Gastrocnemius medialis (tissue), 4 donors: ENCODE measurements around the gene MYL3. TPM values are rescaled to one million over a fixed set of nuclear protein-coding genes. Genes with fewer than 3 reads are reported as not detected.

ENCODE experiments used
- ATAC-seq, 2 donors: fragments of 150-250 bp; one replicate each; pipeline ENCODE4 v1.9.1; 2016
- DNase-seq, 2 donors: peaks; one replicate each; pipeline ENCODE4 v3.0.0-alpha.2; 2019
- H3K27ac ChIP-seq, 4 donors: fragments of 200-600 bp; sonication (generic); 1 replicate in 1 of 4; 2 replicates in 3 of 4; pipeline ENCODE4 v1.5.1; 2016 to 2018; ENCODE audit warnings: mild to moderate bottlenecking in 2 of 4, moderate library complexity in 1 of 4
- H3K27me3 ChIP-seq, 3 donors: fragments of 200-600 bp; sonication (generic) in 2 of 3; 1 replicate in 1 of 3; 2 replicates in 2 of 3; pipeline versions ENCODE4 v1.5.1 to v1.6.0; 2016 to 2019; ENCODE audit warnings: mild to moderate bottlenecking in 1 of 3, moderate library complexity in 1 of 3
- H3K36me3 ChIP-seq, 2 donors: fragments of 200-600 bp; sonication (generic) in 1 of 2; one replicate each; pipeline ENCODE4 v1.5.1; 2017 to 2018
- H3K4me1 ChIP-seq, 2 donors: fragments of 200-600 bp; sonication (generic) in 1 of 2; one replicate each; pipeline ENCODE4 v1.5.1; 2016 to 2017; ENCODE audit warnings: mild to moderate bottlenecking in 2 of 2
- H3K4me3 ChIP-seq, 4 donors: fragments of 200-600 bp; sonication (generic) in 3 of 4; 1 replicate in 1 of 4; 2 replicates in 3 of 4; pipeline ENCODE4 v1.5.1; 2016 to 2019; ENCODE audit warnings: mild to moderate bottlenecking in 2 of 4
- H3K9me3 ChIP-seq, 3 donors: fragments of 200-600 bp; sonication (generic) in 2 of 3; 1 replicate in 1 of 3; 2 replicates in 2 of 3; pipeline ENCODE4 v1.5.1; 2016 to 2019
- POLR2A ChIP-seq, 2 donors: fragments of 450-650 bp; IDR thresholded peaks; one replicate each; pipeline ENCODE4 v1.6.1; 2017; ENCODE audit warnings: antibody characterized with exemption in 2 of 2, mild to moderate bottlenecking in 2 of 2, moderate library complexity in 2 of 2
- in situ Hi-C, 4 donors: fragments of 200-750 bp; cut with MboI; loops; one replicate each; pipeline versions ENCODE4 v1.15.0 to v1.8.0; 2017; ENCODE audit warnings: low sequenced_read_pairs in 4 of 4
- intact Hi-C: fragments of 100-400 bp; cut with DNase I; formaldehyde crosslinking; loops from one replicate; pipeline ENCODE4 v1.15.1; 2023; ENCODE audit warnings: low total_unique reads
- total RNA-seq, 4 donors: library from RNA; depleted of rRNA; stranded (reverse); fragments of >200 nt; gene quantifications; one replicate each; pipeline versions ENCODE4 v1.1.0 to v1.2.3, GENCODE V29; 2016
- TF ChIP-seq, protein P1 (sequence below), 5 experiments: fragments of 450-650 bp in 3 of 5; fragments of 200-600 bp in 2 of 5; sonication (generic) in 2 of 5; IDR thresholded peaks in 4 of 5; conservative IDR thresholded peaks in 1 of 5; 1 replicate in 4 of 5; 2 replicates in 1 of 5; pipeline ENCODE4 v1.5.1; 2016 to 2019; ENCODE audit warnings: antibody characterized with exemption in 5 of 5, mild to moderate bottlenecking in 3 of 5, moderate library complexity in 3 of 5

The MYL3 gene
- total RNA-seq, 4 donors from 2014 or later, result 42.5 to 544 (median 281) TPM

DNA sequence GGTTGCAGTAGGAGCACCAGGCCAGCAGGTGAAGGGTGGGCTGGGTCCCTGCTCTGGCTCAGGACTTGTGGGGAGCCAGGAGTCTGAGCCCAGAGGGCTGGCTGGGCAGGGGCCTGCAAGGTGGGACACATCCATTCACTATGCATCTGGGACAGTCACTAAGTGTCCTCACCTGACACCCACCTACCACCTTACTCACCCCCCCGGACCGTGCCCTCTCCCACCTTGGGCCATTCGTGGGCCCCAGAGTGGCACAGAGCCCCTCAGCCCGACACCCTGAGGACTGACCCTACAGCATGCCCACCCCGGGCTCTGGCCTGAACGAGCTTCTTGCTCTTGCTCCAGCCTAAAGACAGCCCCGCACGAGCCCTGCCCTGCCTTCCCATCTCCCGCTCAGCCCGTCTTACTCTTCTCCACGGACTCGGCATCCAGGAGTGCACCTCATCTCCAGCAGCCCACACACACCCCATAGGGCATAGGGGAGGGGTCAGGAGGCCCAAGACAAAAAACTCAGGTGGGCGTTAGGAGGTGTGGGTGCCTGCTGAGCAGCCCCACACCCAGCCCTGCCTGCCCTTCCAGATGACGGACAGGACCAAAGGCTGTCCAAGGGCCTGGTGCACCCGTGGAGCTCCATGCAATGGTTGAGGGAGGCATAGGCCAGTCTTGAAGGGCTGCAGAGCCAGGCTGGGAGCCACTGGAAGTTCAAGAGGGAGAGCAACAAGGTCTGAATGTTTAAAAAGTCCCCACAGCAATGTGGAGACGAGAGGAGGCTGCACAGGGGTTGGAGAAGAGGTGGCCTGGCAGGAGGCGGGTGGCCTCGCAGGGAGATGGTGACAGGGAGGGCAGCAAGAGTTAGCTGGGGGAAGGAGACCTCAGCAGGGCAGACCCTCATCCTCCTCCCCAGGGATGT lies 41.3 kb upstream of the MYL3 start:
- no peaks in the 10 kb centered on the region for H3K27me3 ChIP-seq
- DNase-seq, result no peak
- in situ Hi-C loops (no loop called here), intact Hi-C loops (loop anchor here (5.0 kb wide), 1 partner anchor 57 kb away; no protein-coding TSS in a partner anchor)
- H3K9me3 ChIP-seq, result no peaks in the 10 kb centered on the region
- H3K4me3 ChIP-seq, result no peak overlapping the region
- peaks cover 11 to 15% of the 10 kb centered on the region in 2 donors for H3K4me1 ChIP-seq
- ATAC-seq, result no peak
- no peak for TF ChIP-seq POLR2A (IDR thresholded peaks at IDR 0.05)
- TF ChIP-seq, protein P1, sequence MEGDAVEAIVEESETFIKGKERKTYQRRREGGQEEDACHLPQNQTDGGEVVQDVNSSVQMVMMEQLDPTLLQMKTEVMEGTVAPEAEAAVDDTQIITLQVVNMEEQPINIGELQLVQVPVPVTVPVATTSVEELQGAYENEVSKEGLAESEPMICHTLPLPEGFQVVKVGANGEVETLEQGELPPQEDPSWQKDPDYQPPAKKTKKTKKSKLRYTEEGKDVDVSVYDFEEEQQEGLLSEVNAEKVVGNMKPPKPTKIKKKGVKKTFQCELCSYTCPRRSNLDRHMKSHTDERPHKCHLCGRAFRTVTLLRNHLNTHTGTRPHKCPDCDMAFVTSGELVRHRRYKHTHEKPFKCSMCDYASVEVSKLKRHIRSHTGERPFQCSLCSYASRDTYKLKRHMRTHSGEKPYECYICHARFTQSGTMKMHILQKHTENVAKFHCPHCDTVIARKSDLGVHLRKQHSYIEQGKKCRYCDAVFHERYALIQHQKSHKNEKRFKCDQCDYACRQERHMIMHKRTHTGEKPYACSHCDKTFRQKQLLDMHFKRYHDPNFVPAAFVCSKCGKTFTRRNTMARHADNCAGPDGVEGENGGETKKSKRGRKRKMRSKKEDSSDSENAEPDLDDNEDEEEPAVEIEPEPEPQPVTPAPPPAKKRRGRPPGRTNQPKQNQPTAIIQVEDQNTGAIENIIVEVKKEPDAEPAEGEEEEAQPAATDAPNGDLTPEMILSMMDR (IDR thresholded peaks at IDR 0.05 in 4 of 5, conservative IDR thresholded peaks at IDR 0.05 in 1 of 5), result no peak
- H3K27ac ChIP-seq, result no peak overlapping the region
- no peaks in the 10 kb centered on the region for H3K36me3 ChIP-seq

DNA sequence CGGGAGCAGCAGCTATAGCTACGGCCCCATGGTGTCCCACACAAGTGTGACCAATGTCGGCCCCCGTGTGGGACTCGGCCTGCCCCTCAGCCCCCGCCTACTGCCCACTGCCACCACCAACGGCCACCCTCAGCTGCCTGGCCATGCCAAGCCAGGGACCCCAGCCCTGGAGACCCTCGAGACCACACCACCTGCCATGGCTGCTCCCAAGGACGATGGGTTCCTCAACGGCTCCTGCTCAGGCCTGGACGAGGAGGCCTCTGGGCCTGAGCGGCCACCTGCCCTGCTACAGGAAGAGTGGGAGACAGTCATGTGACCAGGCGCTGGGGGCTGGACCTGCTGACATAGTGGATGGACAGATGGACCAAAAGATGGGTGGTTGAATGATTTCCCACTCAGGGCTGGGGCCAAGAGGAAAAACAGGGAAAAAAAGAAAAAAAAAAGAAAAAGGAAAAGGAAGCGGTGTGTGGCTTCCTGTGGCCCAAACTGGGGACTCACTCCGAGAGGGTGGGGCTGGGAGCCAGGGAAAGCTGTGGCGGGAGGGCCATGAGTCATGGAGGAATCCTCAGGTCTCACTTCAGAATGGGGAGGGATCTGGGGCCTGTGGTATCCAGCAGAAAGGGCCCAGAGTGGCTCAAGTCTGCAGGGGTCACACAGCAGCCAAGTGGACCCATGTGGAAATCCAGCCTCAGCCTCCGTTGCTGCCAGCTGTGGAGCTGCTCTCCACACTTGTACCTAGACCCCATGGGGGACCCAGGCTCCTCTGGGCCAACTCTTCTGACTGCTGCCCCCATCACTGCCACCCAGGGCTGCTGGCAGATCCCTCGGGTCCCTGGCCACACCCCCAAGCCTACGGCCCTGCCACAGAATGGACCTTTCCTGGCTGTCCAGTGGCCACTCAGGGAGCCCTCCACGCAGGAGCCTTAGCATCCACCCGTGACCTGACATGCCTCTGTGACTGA lies 40.4 kb upstream of the MYL3 start:
- no peaks in the 10 kb centered on the region for H3K36me3 ChIP-seq
- no peaks in the 10 kb centered on the region for H3K27me3 ChIP-seq
- intact Hi-C loops, result no loop called here
- no peak for DNase-seq
- ATAC-seq, result no peak
- in situ Hi-C loops, result no loop called here
- H3K4me3 ChIP-seq, result no peak overlapping the region
- H3K4me1 ChIP-seq, result peaks cover 6 to 8% of the 10 kb centered on the region in 2 donors
- H3K9me3 ChIP-seq, result no peaks in the 10 kb centered on the region
- TF ChIP-seq, protein P1 (IDR thresholded peaks at IDR 0.05 in 4 of 5, conservative IDR thresholded peaks at IDR 0.05 in 1 of 5), result no peak
- no peak for TF ChIP-seq POLR2A (IDR thresholded peaks at IDR 0.05)
- no peak overlapping the region for H3K27ac ChIP-seq

DNA sequence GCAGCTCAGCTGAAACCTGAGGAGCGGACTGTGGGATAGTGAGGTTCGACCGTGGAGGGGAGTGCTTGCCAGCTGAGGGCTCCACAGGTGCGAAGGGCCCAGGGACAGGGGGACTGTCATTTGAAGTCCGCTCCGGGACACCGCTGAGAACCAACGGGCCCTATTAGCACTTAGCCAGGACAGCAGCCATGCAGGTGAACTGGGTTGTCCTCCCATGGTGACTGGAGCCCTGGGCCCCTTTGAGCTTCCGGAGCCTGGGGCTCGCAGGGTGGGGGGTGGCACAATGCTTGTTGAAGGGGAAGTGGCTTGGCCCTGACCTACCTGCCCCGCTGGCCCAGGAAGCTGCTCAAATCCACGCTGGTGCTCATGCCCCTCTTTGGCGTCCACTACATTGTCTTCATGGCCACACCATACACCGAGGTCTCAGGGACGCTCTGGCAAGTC lies 39.0 kb upstream of the MYL3 start:
- H3K27me3 ChIP-seq, result no peaks in the 10 kb centered on the region
- intact Hi-C loops, result no loop called here

DNA sequence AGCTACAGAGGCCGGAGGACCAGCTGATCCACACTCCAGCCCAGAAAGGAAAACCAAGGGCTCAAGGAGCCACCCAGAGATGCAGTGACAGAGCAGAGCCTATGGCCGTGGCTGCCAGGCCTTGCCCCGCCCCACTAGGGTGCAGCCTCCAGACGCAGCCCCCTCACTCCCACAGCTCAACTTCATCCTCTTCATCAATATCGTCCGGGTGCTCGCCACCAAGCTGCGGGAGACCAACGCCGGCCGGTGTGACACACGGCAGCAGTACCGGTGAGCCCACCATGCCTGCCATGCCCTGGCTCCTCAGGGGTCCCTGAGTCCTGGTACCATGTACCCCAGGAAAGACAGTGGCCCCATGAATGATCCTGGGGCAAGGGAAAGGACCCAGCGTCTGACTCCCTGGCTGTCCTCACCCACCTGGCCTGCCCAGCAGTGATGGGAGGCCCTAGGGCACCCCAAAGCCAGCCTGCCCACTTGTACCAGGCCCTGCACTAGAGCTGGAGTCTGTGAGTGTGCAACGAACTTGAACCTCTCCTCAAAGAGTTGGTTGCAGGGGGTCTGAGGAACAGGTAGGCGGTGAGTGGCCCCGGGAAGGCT lies 38.4 kb upstream of the MYL3 start:
- ATAC-seq, result no peak
- no peaks in the 10 kb centered on the region for H3K27me3 ChIP-seq
- no peaks in the 10 kb centered on the region for H3K9me3 ChIP-seq
- no peak overlapping the region for H3K4me3 ChIP-seq
- H3K4me1 ChIP-seq, result peaks cover 4 to 6% of the 10 kb centered on the region in 2 donors
- intact Hi-C loops (no loop called here), in situ Hi-C loops (no loop called here)
- no peak for TF ChIP-seq POLR2A (IDR thresholded peaks at IDR 0.05)
- TF ChIP-seq, protein P1 (IDR thresholded peaks at IDR 0.05 in 4 of 5, conservative IDR thresholded peaks at IDR 0.05 in 1 of 5), result no peak
- H3K36me3 ChIP-seq, result no peaks in the 10 kb centered on the region
- no peak overlapping the region for H3K27ac ChIP-seq
- DNase-seq, result no peak

More for the DNA sequence above, 39.0 kb upstream of the MYL3 start:
- peaks cover 4 to 6% of the 10 kb centered on the region in 2 donors for H3K4me1 ChIP-seq
- in situ Hi-C loops, result no loop called here
- H3K36me3 ChIP-seq, result no peaks in the 10 kb centered on the region
- no peak overlapping the region for H3K27ac ChIP-seq
- TF ChIP-seq, protein P1 (IDR thresholded peaks at IDR 0.05 in 4 of 5, conservative IDR thresholded peaks at IDR 0.05 in 1 of 5), result no peak
- TF ChIP-seq POLR2A (IDR thresholded peaks at IDR 0.05), result no peak
- H3K9me3 ChIP-seq, result no peaks in the 10 kb centered on the region
- DNase-seq, result no peak
- no peak overlapping the region for H3K4me3 ChIP-seq
- ATAC-seq, result no peak
